OCI-LY7 (cell line): ENCODE results near the gene CTSZ.

ENCODE experiments used
- EZH2phosphoT487 ChIP-seq: fragments of 200-600 bp; sonication (generic); IDR thresholded peaks from 2 replicates; pipeline ENCODE4 v1.6.1; 2018; ENCODE audit warnings: low read depth, borderline replicate concordance, mild to moderate bottlenecking, mixed run types, antibody characterized with exemption, low read length, moderate library complexity, mixed read lengths
- TF ChIP-seq, protein P1 (sequence below): fragments of 200-600 bp; sonication (generic); conservative IDR thresholded peaks from 2 replicates; pipeline ENCODE4 v1.5.1; 2014; ENCODE audit warnings: mild to moderate bottlenecking, antibody characterized with exemption, low read length, moderate library complexity, mixed read lengths

- TF ChIP-seq, protein P1, sequence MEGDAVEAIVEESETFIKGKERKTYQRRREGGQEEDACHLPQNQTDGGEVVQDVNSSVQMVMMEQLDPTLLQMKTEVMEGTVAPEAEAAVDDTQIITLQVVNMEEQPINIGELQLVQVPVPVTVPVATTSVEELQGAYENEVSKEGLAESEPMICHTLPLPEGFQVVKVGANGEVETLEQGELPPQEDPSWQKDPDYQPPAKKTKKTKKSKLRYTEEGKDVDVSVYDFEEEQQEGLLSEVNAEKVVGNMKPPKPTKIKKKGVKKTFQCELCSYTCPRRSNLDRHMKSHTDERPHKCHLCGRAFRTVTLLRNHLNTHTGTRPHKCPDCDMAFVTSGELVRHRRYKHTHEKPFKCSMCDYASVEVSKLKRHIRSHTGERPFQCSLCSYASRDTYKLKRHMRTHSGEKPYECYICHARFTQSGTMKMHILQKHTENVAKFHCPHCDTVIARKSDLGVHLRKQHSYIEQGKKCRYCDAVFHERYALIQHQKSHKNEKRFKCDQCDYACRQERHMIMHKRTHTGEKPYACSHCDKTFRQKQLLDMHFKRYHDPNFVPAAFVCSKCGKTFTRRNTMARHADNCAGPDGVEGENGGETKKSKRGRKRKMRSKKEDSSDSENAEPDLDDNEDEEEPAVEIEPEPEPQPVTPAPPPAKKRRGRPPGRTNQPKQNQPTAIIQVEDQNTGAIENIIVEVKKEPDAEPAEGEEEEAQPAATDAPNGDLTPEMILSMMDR = no peak
- TF ChIP-seq EZH2phosphoT487 = no peak
Measured at GRCh38 chr20:58982406-58983114, 24.5 kb downstream of the CTSZ start.
